NCI-H1436 (cell line): ENCODE results near the gene HOGA1.
"Not testable (repeated sequence)": the region's sequence is repeated elsewhere in the genome, so short reads cannot be mapped to it uniquely, and the experiment has no call there.

Experiments
- DNase-seq: peaks from one replicate; lab custom pipeline; 2025; lab: John Stamatoyannopoulos, UW

The HOGA1 gene

GRCh38 chr10:97554336-97554735, 29.9 kb upstream of the HOGA1 start:
- not testable (repeated sequence) for DNase-seq

GRCh38 chr10:97555541-97555940, 28.6 kb upstream of the HOGA1 start:
- not testable (repeated sequence) for DNase-seq

- not testable (repeated sequence) for DNase-seq
Measured at GRCh38 chr10:97560731-97561381, 23.3 kb upstream of the HOGA1 start.

- DNase-seq = not testable (repeated sequence)
Measured at GRCh38 chr10:97561386-97562077, 22.7 kb upstream of the HOGA1 start.

GRCh38 chr10:97562329-97562728, 21.9 kb upstream of the HOGA1 start:
- DNase-seq = not testable (repeated sequence)

GRCh38 chr10:97563337-97563736, 20.9 kb upstream of the HOGA1 start:
- DNase-seq = no peak

- DNase-seq = no peak
Measured at GRCh38 chr10:97564776-97565175, 19.4 kb upstream of the HOGA1 start.

GRCh38 chr10:97566336-97566996, 17.7 kb upstream of the HOGA1 start:
- no peak for DNase-seq

- no peak for DNase-seq
Measured at GRCh38 chr10:97567891-97568290, 16.3 kb upstream of the HOGA1 start.

- no peak for DNase-seq
Measured at GRCh38 chr10:97570146-97570788, 13.9 kb upstream of the HOGA1 start.

GRCh38 chr10:97570789-97571471, 13.3 kb upstream of the HOGA1 start:
- DNase-seq = no peak

- DNase-seq = no peak
Measured at GRCh38 chr10:97571622-97572021, 12.6 kb upstream of the HOGA1 start.

GRCh38 chr10:97572214-97572989, 11.8 kb upstream of the HOGA1 start, which contains the start of gene ANKRD2:
TSS of gene ANKRD2 (plus strand) at chr10:97572779. CDS start at chr10:97572789, 10 bp downstream.
- DNase-seq = peak; percentile 42

- DNase-seq = no peak
Measured at GRCh38 chr10:97573021-97573420, 11.2 kb upstream of the HOGA1 start.

GRCh38 chr10:97573672-97574071, 10.5 kb upstream of the HOGA1 start:
- DNase-seq = no peak

- peak; percentile 67 for DNase-seq
Measured at GRCh38 chr10:97574374-97575126, 9.6 kb upstream of the HOGA1 start.

- DNase-seq = no peak
Measured at GRCh38 chr10:97575127-97575668, 9.0 kb upstream of the HOGA1 start.

- DNase-seq = not testable (repeated sequence)
Measured at GRCh38 chr10:97576487-97576886, 7.7 kb upstream of the HOGA1 start.

- DNase-seq = no peak
Measured at GRCh38 chr10:97577701-97578100, 6.5 kb upstream of the HOGA1 start.
